Measurements from ENCODE around the gene SMPX. TPM values are rescaled to one million over a fixed set of nuclear protein-coding genes. Genes with fewer than 3 reads are reported as not detected.

The SMPX gene
- total and polyA plus RNA-seq, 2 experiments from 2014 or later: not detected

- no peak for TF ChIP-seq ZNF462 (CRISPR knock-in tag; IDR thresholded peaks at IDR 0.05)
- TF ChIP-seq ZNF114 (CRISPR knock-in tag; IDR thresholded peaks at IDR 0.05): no peak
These were observed 34.8 kb downstream of the SMPX start (continued) for GRCh38 chrX:21723084-21723483.

DNA sequence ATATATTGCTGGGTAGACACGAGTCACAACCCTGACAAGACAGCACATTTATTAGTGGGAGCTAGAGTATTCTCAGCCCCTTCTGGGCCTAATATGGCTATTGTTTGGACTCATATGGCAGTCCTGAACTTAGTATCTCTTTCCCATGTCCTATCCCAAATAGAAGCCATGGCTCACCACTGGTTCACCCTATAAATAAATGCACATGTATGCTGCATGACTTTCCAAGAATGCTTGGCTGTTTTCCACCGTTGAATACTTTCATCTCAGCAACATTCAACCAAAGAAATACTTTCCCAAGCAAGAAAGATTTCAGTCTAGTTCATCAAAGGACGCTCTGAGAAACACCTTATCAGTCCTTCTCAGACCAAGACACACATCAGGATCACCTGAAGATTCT, 36.7 kb downstream of the SMPX start:
- no peaks in the 10 kb centered on the region; the same call in 2 of the 3 replicates for H3K4me1 Mint-ChIP-seq
- DNase-seq (ENCODE audit: low spot score) (no peak), ATAC-seq (no peak)
- Histone ChIP-seq H3K9me2 (ENCODE audit: insufficient read depth) (no peaks in the 10 kb centered on the region), H4K20me1 (replicated peaks; ENCODE audit: insufficient read depth) (no peaks in the 10 kb centered on the region), H3K4me2 (no peak overlapping the region), H3K27me3 (ENCODE audit: insufficient read depth) (no peaks in the 10 kb centered on the region), H3K79me2 (replicated peaks; ENCODE audit: insufficient read depth) (no peaks in the 10 kb centered on the region), H3K4me1 (ENCODE audit: insufficient read depth) (no peaks in the 10 kb centered on the region), H3F3A (replicated peaks; ENCODE audit: low read depth) (no peaks in the 10 kb centered on the region), H3K27ac (ENCODE audit: low read depth) (no peak overlapping the region), H2AFZ (no peak overlapping the region), H3K4me3 (no peak overlapping the region), H3K36me3 (ENCODE audit: insufficient read depth) (no peaks in the 10 kb centered on the region)
- no peak overlapping the region for H3K4me3 Mint-ChIP-seq
- no peaks in the 10 kb centered on the region for H3K9me3 Mint-ChIP-seq
- no peak overlapping the region for H3K27ac Mint-ChIP-seq
- no peaks in the 10 kb centered on the region for H3K27me3 Mint-ChIP-seq (ENCODE audit: insufficient read depth, low read depth, poor library complexity)
- no peaks in the 10 kb centered on the region for H3K36me3 Mint-ChIP-seq (ENCODE audit: low read depth)
- TF ChIP-seq ETS1 (IDR thresholded peaks at IDR 0.05): no peak
- TF ChIP-seq JUNB (IDR thresholded peaks at IDR 0.05; ENCODE audit: unreplicated experiment): no peak
- no peak for TF ChIP-seq EZH2 (IDR thresholded peaks at IDR 0.05; ENCODE audit: low read depth, unreplicated experiment)
- TF ChIP-seq ZNF331 (CRISPR knock-in tag; IDR thresholded peaks at IDR 0.05; ENCODE audit: low read depth): no peak
- no peak for TF ChIP-seq STAT1 (IDR thresholded peaks at IDR 0.05; ENCODE audit: unreplicated experiment)
- no peak for TF ChIP-seq CREB1 (CRISPR knock-in tag; IDR thresholded peaks at IDR 0.05; ENCODE audit: low read depth)
- TF ChIP-seq POLR2AphosphoS5 (IDR thresholded peaks at IDR 0.05; ENCODE audit: low read depth): no peak
- TF ChIP-seq EZH2phosphoT487 (IDR thresholded peaks at IDR 0.05; ENCODE audit: unreplicated experiment): no peak
- no peak for TF ChIP-seq REST (IDR thresholded peaks at IDR 0.05; ENCODE audit: unreplicated experiment)
- TF ChIP-seq, protein P1, sequence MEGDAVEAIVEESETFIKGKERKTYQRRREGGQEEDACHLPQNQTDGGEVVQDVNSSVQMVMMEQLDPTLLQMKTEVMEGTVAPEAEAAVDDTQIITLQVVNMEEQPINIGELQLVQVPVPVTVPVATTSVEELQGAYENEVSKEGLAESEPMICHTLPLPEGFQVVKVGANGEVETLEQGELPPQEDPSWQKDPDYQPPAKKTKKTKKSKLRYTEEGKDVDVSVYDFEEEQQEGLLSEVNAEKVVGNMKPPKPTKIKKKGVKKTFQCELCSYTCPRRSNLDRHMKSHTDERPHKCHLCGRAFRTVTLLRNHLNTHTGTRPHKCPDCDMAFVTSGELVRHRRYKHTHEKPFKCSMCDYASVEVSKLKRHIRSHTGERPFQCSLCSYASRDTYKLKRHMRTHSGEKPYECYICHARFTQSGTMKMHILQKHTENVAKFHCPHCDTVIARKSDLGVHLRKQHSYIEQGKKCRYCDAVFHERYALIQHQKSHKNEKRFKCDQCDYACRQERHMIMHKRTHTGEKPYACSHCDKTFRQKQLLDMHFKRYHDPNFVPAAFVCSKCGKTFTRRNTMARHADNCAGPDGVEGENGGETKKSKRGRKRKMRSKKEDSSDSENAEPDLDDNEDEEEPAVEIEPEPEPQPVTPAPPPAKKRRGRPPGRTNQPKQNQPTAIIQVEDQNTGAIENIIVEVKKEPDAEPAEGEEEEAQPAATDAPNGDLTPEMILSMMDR (conservative IDR thresholded peaks at IDR 0.05; ENCODE audit: low read depth in 2 of 2): no peak
- TF ChIP-seq NANOG (IDR thresholded peaks at IDR 0.05; ENCODE audit: borderline replicate concordance): no peak
